Chondrocyte (in vitro differentiated cells): Measurements from ENCODE around the gene TIGD4. TPM values are rescaled to one million over a fixed set of nuclear protein-coding genes. Genes with fewer than 3 reads are reported as not detected.

Source experiments
- DNase-seq: peaks from one replicate; pipeline ENCODE4 v3.0.0; 2021; ENCODE audit warnings: mixed read lengths, low spot score
- H3K27ac Mint-ChIP-seq: one replicate; pipeline ENCODE4 v1.8.0; 2021; ENCODE audit warnings: mild to moderate bottlenecking, moderate library complexity, mixed read lengths; ENCODE audit not compliant: unreplicated experiment
- H3K27me3 Mint-ChIP-seq: 2 replicates; pipeline ENCODE4 v1.8.0; 2021; ENCODE audit warnings: low read depth, mixed read lengths
- H3K36me3 Mint-ChIP-seq: 2 replicates; pipeline ENCODE4 v1.8.0; 2021; ENCODE audit warnings: low read depth, mixed read lengths
- H3K4me1 Mint-ChIP-seq: 2 replicates; pipeline ENCODE4 v1.8.0; 2021; ENCODE audit warnings: low read depth, mild to moderate bottlenecking, mixed read lengths
- H3K4me3 Mint-ChIP-seq: one replicate; pipeline ENCODE4 v1.8.0; 2021; ENCODE audit warnings: mild to moderate bottlenecking, moderate library complexity, mixed read lengths; ENCODE audit not compliant: unreplicated experiment
- H3K9me3 Mint-ChIP-seq: 2 replicates; pipeline ENCODE4 v1.8.0; 2021; ENCODE audit warnings: low read depth, mixed read lengths
- total RNA-seq: library from RNA; stranded (reverse); gene quantifications from 3 replicates; pipeline ENCODE4 v1.2.1, GENCODE V29; 2021
- TF ChIP-seq, protein P1 (sequence below): fragments of 200-600 bp; sonication (generic); IDR thresholded peaks from 2 replicates; pipeline ENCODE4 v1.5.0; 2021; ENCODE audit warnings: antibody characterized with exemption, mild to moderate bottlenecking, moderate library complexity

The TIGD4 gene
- total RNA-seq, 1 donor from 2014 or later: 0.20 TPM

- peaks cover 4% of the 10 kb centered on the region for H3K9me3 Mint-ChIP-seq
- no peak overlapping the region for H3K27ac Mint-ChIP-seq
- H3K4me1 Mint-ChIP-seq: peaks cover 21% of the 10 kb centered on the region
- no peak for DNase-seq
- H3K27me3 Mint-ChIP-seq: no peaks in the 10 kb centered on the region
- H3K36me3 Mint-ChIP-seq: peaks cover 4% of the 10 kb centered on the region
- H3K4me3 Mint-ChIP-seq: no peak overlapping the region
- TF ChIP-seq, protein P1, sequence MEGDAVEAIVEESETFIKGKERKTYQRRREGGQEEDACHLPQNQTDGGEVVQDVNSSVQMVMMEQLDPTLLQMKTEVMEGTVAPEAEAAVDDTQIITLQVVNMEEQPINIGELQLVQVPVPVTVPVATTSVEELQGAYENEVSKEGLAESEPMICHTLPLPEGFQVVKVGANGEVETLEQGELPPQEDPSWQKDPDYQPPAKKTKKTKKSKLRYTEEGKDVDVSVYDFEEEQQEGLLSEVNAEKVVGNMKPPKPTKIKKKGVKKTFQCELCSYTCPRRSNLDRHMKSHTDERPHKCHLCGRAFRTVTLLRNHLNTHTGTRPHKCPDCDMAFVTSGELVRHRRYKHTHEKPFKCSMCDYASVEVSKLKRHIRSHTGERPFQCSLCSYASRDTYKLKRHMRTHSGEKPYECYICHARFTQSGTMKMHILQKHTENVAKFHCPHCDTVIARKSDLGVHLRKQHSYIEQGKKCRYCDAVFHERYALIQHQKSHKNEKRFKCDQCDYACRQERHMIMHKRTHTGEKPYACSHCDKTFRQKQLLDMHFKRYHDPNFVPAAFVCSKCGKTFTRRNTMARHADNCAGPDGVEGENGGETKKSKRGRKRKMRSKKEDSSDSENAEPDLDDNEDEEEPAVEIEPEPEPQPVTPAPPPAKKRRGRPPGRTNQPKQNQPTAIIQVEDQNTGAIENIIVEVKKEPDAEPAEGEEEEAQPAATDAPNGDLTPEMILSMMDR: no peak
Observed at GRCh38 chr4:152808670-152809069, 29.1 kb upstream of the TIGD4 start.

DNA sequence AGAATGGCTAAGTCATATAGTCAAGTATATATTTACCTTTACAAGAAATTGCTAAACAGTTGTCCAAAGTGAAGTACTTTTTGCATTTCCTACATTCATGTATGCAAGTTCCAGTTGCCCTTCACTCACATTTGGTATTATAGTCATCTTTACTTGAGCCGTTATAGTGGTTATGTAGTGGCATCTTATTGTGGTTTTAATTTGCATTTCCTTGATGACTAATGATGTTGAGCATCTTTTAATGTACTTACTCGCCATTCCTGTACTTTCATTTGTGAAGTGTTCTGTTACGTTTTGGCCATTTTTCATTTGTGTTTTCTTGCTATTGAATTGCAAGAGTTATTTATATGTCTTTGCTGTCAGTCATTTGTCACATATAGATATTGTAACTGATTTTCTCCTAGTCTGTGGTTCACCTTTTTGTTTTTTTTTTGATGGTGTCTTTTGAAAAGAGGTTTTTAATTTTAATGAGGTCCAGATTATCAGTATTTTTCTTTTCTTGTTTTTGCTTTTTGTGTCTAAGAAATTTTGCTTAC is 27.8 kb upstream of the TIGD4 start:
- Mint-ChIP-seq H3K36me3 (peaks cover 4% of the 10 kb centered on the region), H3K27ac (no peak overlapping the region), H3K9me3 (peaks cover 4% of the 10 kb centered on the region), H3K4me3 (no peak overlapping the region), H3K27me3 (no peaks in the 10 kb centered on the region), H3K4me1 (peaks cover 29% of the 10 kb centered on the region)
- DNase-seq: no peak
- TF ChIP-seq, protein P1: no peak

DNA sequence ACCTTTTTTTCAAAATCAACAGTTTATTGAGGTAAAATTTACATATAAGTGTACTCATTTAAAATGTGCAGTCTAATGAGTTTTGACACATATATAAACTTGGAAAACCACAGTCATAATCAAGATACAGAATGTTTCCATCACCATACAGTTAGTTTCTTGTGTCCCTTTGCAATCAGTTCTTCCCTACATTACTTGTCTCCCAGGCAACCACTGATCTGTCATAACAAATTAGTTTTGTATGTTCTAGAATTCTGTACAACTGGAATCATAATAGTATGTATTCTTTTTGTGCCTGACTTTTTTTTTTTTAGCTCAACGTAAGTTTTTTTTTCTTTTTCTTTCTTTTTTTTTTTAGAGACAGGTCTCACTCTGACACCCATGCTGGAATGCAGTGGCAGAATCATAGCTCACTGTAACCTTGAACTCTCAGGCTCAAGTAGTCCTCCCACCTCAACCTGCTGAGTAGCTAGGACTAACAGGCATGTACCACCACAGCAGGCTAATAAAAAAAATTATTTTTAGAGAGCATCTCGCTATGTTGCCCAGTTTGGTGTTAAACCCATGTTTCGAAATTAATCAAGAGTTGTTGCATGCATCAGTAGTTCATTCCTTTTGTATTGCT is 27.1 kb upstream of the TIGD4 start:
- no peaks in the 10 kb centered on the region for H3K27me3 Mint-ChIP-seq
- TF ChIP-seq, protein P1: no peak
- H3K27ac Mint-ChIP-seq: no peak overlapping the region
- no peak for DNase-seq
- peaks cover 4% of the 10 kb centered on the region for H3K36me3 Mint-ChIP-seq
- H3K9me3 Mint-ChIP-seq: peaks cover 4% of the 10 kb centered on the region
- H3K4me3 Mint-ChIP-seq: no peak overlapping the region
- peaks cover 30% of the 10 kb centered on the region for H3K4me1 Mint-ChIP-seq

DNA sequence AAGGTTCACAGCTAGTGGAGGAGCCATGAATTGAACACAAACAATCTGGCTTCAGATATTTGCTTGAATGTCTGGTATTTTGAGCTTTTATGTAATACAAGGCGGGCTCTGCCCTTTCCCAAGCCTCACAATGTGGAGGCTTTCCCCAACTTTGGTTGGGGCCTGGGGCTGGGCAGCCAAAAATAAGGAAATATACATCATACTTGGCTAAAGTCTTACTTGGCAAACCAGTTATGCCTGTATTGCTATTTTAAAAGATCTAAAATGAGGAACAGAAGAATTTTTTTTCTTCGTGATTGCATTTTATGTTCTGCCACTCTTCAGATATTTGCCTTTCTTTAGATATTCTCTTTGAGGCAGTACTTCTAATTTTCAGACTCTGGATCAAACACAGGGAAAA is 26.3 kb upstream of the TIGD4 start:
- Mint-ChIP-seq H3K36me3 (peaks cover 3% of the 10 kb centered on the region), H3K27me3 (no peaks in the 10 kb centered on the region), H3K4me1 (peaks cover 36% of the 10 kb centered on the region), H3K9me3 (peaks cover 4% of the 10 kb centered on the region), H3K27ac (peak overlapping the region; percentile 29), H3K4me3 (no peak overlapping the region)
- TF ChIP-seq, protein P1: no peak
- DNase-seq: no peak

GRCh38 chr4:152805071-152805650 is 25.6 kb upstream of the TIGD4 start:
- no peak overlapping the region for H3K4me3 Mint-ChIP-seq
- peaks cover 4% of the 10 kb centered on the region for H3K9me3 Mint-ChIP-seq
- H3K27me3 Mint-ChIP-seq: no peaks in the 10 kb centered on the region
- H3K27ac Mint-ChIP-seq: no peak overlapping the region
- H3K4me1 Mint-ChIP-seq: peaks cover 36% of the 10 kb centered on the region
- no peak for DNase-seq
- TF ChIP-seq, protein P1: no peak
- peaks cover 3% of the 10 kb centered on the region for H3K36me3 Mint-ChIP-seq
